IMR-90 (cell line): Measurements from ENCODE around the gene WDR62. TPM values are rescaled to one million over a fixed set of nuclear protein-coding genes. Genes with fewer than 3 reads are reported as not detected.

ENCODE experiments used
- ATAC-seq: fragments of 200-7000 bp; cut with Tn5 transposase; 2 replicates; pipeline ENCODE4 v1.9.1; 2020; ENCODE audit warnings: low read depth, mild to moderate bottlenecking, moderate library complexity
- BruUV-seq: library from RNA; stranded (reverse); fragments of 400-500 nt; replicated peaks from 2 replicates; lab custom pipeline; 2021; lab: Mats Ljungman, UMichigan
- CTCF ChIA-PET: fragments of 300-600 bp; formaldehyde crosslinking; extraction: SDS; loops from one replicate; lab custom pipeline; 2021; ENCODE audit warnings: antibody characterized with exemption; lab: Yijun Ruan, JAX
- POLR2A ChIA-PET: fragments of 300-600 bp; sonication (Branson Sonifier 250); formaldehyde crosslinking; loops from one replicate; lab custom pipeline; 2022; ENCODE audit warnings: antibody characterized with exemption; ENCODE audit not compliant: unreplicated experiment; lab: Charles Lee
- DNase-seq: peaks from one replicate; pipeline ENCODE4 v3.0.0; 2013
- H2AFZ ChIP-seq: replicated peaks from 2 replicates; pipeline ENCODE3; 2013; ENCODE audit warnings: low read length, mild to moderate bottlenecking; ENCODE audit not compliant: poor library complexity
- H2AK5ac ChIP-seq: 2 replicates; pipeline ENCODE4 v1.6.1; 2013; ENCODE audit warnings: low read depth, low read length, inconsistent platforms
- H2AK9ac ChIP-seq: replicated peaks from 2 replicates; pipeline ENCODE3; 2013; ENCODE audit warnings: mild to moderate bottlenecking, low read depth, low read length, moderate library complexity; ENCODE audit not compliant: poor library complexity
- H2BK120ac ChIP-seq: 2 replicates; pipeline ENCODE4 v1.6.1; 2013; ENCODE audit warnings: low read depth, low read length, inconsistent platforms
- H2BK15ac ChIP-seq: 3 replicates; pipeline ENCODE4 v1.6.1; 2013; ENCODE audit warnings: low read depth, low read length, inconsistent platforms
- H2BK20ac ChIP-seq: 2 replicates; pipeline ENCODE4 v1.6.1; 2013; ENCODE audit warnings: low read depth, mild to moderate bottlenecking, inconsistent platforms, low read length, moderate library complexity
- H2BK5ac ChIP-seq: 2 replicates; pipeline ENCODE4 v1.6.1; 2013; ENCODE audit warnings: mild to moderate bottlenecking, low read depth, low read length, inconsistent platforms; ENCODE audit not compliant: poor library complexity, severe bottlenecking
- H3K14ac ChIP-seq: replicated peaks from 2 replicates; pipeline ENCODE4 v1.6.1; 2013; ENCODE audit warnings: low read depth, low read length, inconsistent platforms
- H3K18ac ChIP-seq: 2 replicates; pipeline ENCODE4 v1.6.1; 2013; ENCODE audit warnings: low read depth, low read length, control low read depth
- H3K23ac ChIP-seq: 2 replicates; pipeline ENCODE4 v1.6.1; 2013; ENCODE audit warnings: low read depth, low read length, inconsistent platforms
- H3K27ac ChIP-seq: 2 replicates; pipeline ENCODE4 v1.5.1; 2013; ENCODE audit warnings: mild to moderate bottlenecking, control low read depth, low read length; ENCODE audit not compliant: insufficient read depth
- H3K27me3 ChIP-seq: 2 replicates; pipeline ENCODE4 v1.6.1; 2013; ENCODE audit warnings: low read length; ENCODE audit not compliant: control insufficient read depth, insufficient read depth
- H3K36me3 ChIP-seq: 2 replicates; pipeline ENCODE4 v1.6.1; 2013; ENCODE audit warnings: low read length, mixed read lengths; ENCODE audit not compliant: control insufficient read depth, insufficient read depth
- H3K4ac ChIP-seq: 2 replicates; pipeline ENCODE4 v1.6.1; 2013; ENCODE audit warnings: low read depth, low read length, inconsistent platforms
- H3K4me1 ChIP-seq: 2 replicates; pipeline ENCODE4 v1.6.1; 2013; ENCODE audit warnings: low read length, mixed read lengths; ENCODE audit not compliant: control insufficient read depth, insufficient read depth
- H3K4me2 ChIP-seq: 2 replicates; pipeline ENCODE4 v1.6.1; 2013; ENCODE audit warnings: low read depth, mild to moderate bottlenecking, control low read depth, low read length, moderate library complexity
- H3K4me3 ChIP-seq: 2 replicates; pipeline ENCODE4 v1.5.1; 2013; ENCODE audit warnings: low read depth, mild to moderate bottlenecking, control low read depth, low read length, moderate library complexity; ENCODE audit not compliant: insufficient read depth
- H3K56ac ChIP-seq: 2 replicates; pipeline ENCODE4 v1.6.1; 2013; ENCODE audit warnings: low read length, inconsistent platforms; ENCODE audit not compliant: insufficient read depth; ENCODE audit errors: extremely low read depth
- H3K79me1 ChIP-seq, 2 experiments: 2 replicates each; pipeline ENCODE4 v1.6.1; 2013; ENCODE audit warnings: low read length in 2 of 2, inconsistent platforms in 1 of 2, low read depth in 1 of 2
- H3K9ac ChIP-seq: 2 replicates; pipeline ENCODE4 v1.6.1; 2013; ENCODE audit warnings: low read depth, low read length, control low read depth
- H3K9me1 ChIP-seq: 2 replicates; pipeline ENCODE4 v1.6.1; 2013; ENCODE audit warnings: low read length, inconsistent platforms; ENCODE audit not compliant: insufficient read depth
- H3K9me3 ChIP-seq: 2 replicates; pipeline ENCODE4 v1.6.1; 2013; ENCODE audit warnings: low read length; ENCODE audit not compliant: control insufficient read depth, insufficient read depth
- H4K20me1 ChIP-seq: 2 replicates; pipeline ENCODE4 v1.6.1; 2013; ENCODE audit warnings: low read length, inconsistent platforms; ENCODE audit not compliant: insufficient read depth
- H4K5ac ChIP-seq: 2 replicates; pipeline ENCODE4 v1.6.1; 2013; ENCODE audit warnings: mild to moderate bottlenecking, low read depth, low read length, control low read depth
- H4K8ac ChIP-seq, 2 experiments: 2 replicates each; pipeline ENCODE4 v1.6.1; 2013; ENCODE audit warnings: low read depth in 2 of 2, low read length in 2 of 2, control low read depth in 1 of 2, inconsistent platforms in 1 of 2
- H4K91ac ChIP-seq: 2 replicates; pipeline ENCODE4 v1.6.1; 2013; ENCODE audit warnings: low read depth, low read length, inconsistent platforms; ENCODE audit not compliant: insufficient read depth
- BHLHE40 ChIP-seq: fragments of 150-350 bp; IDR thresholded peaks from 2 replicates; pipeline ENCODE4 v1.6.1; 2016; ENCODE audit warnings: mild to moderate bottlenecking, low read depth, low read length
- CHD1 ChIP-seq: IDR thresholded peaks from 2 replicates; pipeline ENCODE4 v1.6.1; 2012; ENCODE audit warnings: low read depth, low read length, improper control_type of control experiment
- MAFK ChIP-seq: IDR thresholded peaks from 2 replicates; pipeline ENCODE4 v1.6.1; 2012; ENCODE audit warnings: low read depth, low read length, improper control_type of control experiment
- MXI1 ChIP-seq: IDR thresholded peaks from 2 replicates; pipeline ENCODE4 v1.6.1; 2012; ENCODE audit warnings: low read depth, mild to moderate bottlenecking, low read length, moderate library complexity, borderline replicate concordance
- RCOR1 ChIP-seq: IDR thresholded peaks from 2 replicates; pipeline ENCODE4 v1.6.1; 2012; ENCODE audit warnings: mild to moderate bottlenecking, low read length, improper control_type of control experiment; ENCODE audit not compliant: insufficient replicate concordance
- RFX5 ChIP-seq: IDR thresholded peaks from 2 replicates; pipeline ENCODE4 v1.8.0; 2012; ENCODE audit warnings: low read depth, mild to moderate bottlenecking, low read length, moderate library complexity
- SMC3 ChIP-seq: fragments of 150-350 bp; IDR thresholded peaks from 2 replicates; pipeline ENCODE4 v1.6.1; 2016; ENCODE audit warnings: low read depth, mild to moderate bottlenecking, antibody characterized with exemption, low read length, moderate library complexity
- WGBS, 2 experiments: methylation state at CpG; one replicate each; pipeline versions ENCODE4 v1.1.5 to v1.1.7; 2013; ENCODE audit warnings: missing lambda C conversion rate in 2 of 2; ENCODE audit not compliant: insufficient read length in 1 of 2; ENCODE audit errors: extremely low coverage in 2 of 2; 5-methylcytosine and 5-hydroxymethylcytosine counted together
- dilution Hi-C: fragments of 300-500 bp; cut with HindIII; formaldehyde crosslinking; loops from one replicate; pipeline ENCODE4 v1.14.3; 2018; ENCODE audit warnings: low sequenced_read_pairs; ENCODE audit not compliant: unreplicated experiment
- in situ Hi-C: fragments of 300-500 bp; cut with MboI; formaldehyde crosslinking; loops from 3 replicates; pipeline ENCODE4 v1.14.3; 2019; ENCODE audit warnings: low sequenced_read_pairs, inconsistent platforms, mixed read lengths
- intact Hi-C: fragments of 100-400 bp; cut with micrococcal nuclease; formaldehyde crosslinking; loops from 2 replicates; pipeline ENCODE4 v1.10.0; 2022
- polyA plus RNA-seq, 3 experiments: library from polyadenylated mRNA; depleted of rRNA; stranded (reverse); fragments of >200 nt; gene quantifications; 2 replicates each; pipeline ENCODE4 v1.2.3, GENCODE V29; 2012; ENCODE audit warnings: low replicate concordance in 1 of 3
- total RNA-seq: library from RNA; depleted of rRNA; stranded (reverse); fragments of >200 nt; gene quantifications from 2 replicates; pipeline ENCODE4 v1.2.3, GENCODE V29; 2012
- TF ChIP-seq, protein P1 (sequence below): conservative IDR thresholded peaks from 2 replicates; pipeline ENCODE4 v1.5.1; 2012; ENCODE audit warnings: mild to moderate bottlenecking, low read depth, low read length, improper control_type of control experiment
- TF ChIP-seq, protein P2 (sequence below): fragments of 150-350 bp; IDR thresholded peaks from 2 replicates; pipeline ENCODE4 v1.6.1; 2016; ENCODE audit warnings: low read depth, mild to moderate bottlenecking, low read length, moderate library complexity, borderline replicate concordance

WDR62 gene
- total and polyA plus RNA-seq, 2 of the 4 experiments (the other 2 are of a cell fraction): 4.5 to 7.0 TPM

DNA sequence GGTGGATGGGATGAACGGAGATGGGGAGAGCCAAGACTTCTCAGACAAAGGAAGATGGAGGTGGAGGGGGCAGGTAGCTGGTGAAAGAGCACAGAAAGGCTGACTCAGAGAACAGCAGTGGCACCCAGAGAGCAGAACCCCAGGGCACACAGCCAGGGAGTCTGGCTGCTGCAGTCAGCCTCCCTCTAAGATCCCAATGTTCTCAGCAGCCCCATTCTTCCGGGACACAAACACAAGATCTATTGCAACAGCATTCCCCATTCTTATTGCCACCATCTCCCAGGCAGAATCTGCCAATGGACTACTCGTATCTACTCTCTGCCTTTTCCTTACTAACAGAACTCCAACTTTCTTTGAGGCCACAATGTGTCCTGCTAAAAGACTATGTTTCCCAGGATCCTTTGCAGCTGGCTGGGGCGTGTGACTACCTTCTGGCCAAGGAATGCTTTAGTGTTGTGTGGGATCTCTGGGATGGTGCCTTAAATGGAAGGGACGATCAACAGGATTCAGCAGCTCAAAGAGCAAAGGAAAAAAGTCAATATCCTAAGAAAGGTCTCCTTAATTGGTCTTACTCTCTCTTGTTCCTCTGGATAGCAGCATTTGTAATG is 8.2 kb upstream of the WDR62 start:
- TF ChIP-seq RCOR1 (no peak), MAFK (no peak), SMC3 (no peak), RFX5 (no peak), MXI1 (no peak), BHLHE40 (no peak), CHD1 (no peak)
- TF ChIP-seq, protein P1, sequence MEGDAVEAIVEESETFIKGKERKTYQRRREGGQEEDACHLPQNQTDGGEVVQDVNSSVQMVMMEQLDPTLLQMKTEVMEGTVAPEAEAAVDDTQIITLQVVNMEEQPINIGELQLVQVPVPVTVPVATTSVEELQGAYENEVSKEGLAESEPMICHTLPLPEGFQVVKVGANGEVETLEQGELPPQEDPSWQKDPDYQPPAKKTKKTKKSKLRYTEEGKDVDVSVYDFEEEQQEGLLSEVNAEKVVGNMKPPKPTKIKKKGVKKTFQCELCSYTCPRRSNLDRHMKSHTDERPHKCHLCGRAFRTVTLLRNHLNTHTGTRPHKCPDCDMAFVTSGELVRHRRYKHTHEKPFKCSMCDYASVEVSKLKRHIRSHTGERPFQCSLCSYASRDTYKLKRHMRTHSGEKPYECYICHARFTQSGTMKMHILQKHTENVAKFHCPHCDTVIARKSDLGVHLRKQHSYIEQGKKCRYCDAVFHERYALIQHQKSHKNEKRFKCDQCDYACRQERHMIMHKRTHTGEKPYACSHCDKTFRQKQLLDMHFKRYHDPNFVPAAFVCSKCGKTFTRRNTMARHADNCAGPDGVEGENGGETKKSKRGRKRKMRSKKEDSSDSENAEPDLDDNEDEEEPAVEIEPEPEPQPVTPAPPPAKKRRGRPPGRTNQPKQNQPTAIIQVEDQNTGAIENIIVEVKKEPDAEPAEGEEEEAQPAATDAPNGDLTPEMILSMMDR: no peak
- TF ChIP-seq, protein P2, sequence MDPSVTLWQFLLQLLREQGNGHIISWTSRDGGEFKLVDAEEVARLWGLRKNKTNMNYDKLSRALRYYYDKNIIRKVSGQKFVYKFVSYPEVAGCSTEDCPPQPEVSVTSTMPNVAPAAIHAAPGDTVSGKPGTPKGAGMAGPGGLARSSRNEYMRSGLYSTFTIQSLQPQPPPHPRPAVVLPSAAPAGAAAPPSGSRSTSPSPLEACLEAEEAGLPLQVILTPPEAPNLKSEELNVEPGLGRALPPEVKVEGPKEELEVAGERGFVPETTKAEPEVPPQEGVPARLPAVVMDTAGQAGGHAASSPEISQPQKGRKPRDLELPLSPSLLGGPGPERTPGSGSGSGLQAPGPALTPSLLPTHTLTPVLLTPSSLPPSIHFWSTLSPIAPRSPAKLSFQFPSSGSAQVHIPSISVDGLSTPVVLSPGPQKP: no peak
- Histone ChIP-seq H2BK15ac (no peak overlapping the region), H4K20me1 (no peaks in the 10 kb centered on the region), H3K4ac (no peak overlapping the region), H4K5ac (no peak overlapping the region), H3K9ac (no peak overlapping the region), H3K79me1 (peaks cover 13 to 18% of the 10 kb centered on the region in 2 experiments), H3K9me3 (no peaks in the 10 kb centered on the region), H3K27ac (no peak overlapping the region), H2AK9ac (no peak overlapping the region), H3K56ac (no peak overlapping the region), H3K23ac (no peak overlapping the region), H3K4me3 (no peak overlapping the region), H3K18ac (no peak overlapping the region), H2BK20ac (no peak overlapping the region), H4K8ac (no peak overlapping the region), H2BK5ac (no peak overlapping the region), H2AK5ac (peak overlapping the region; percentile 62; the same call in 1 of the 2 replicates), H2AFZ (no peak overlapping the region), H3K4me1 (peaks cover 9% of the 10 kb centered on the region), H4K91ac (no peak overlapping the region), H3K27me3 (no peaks in the 10 kb centered on the region), H3K14ac (no peak overlapping the region), H3K36me3 (no peaks in the 10 kb centered on the region), H3K4me2 (no peak overlapping the region), H3K9me1 (peaks cover 4% of the 10 kb centered on the region; the same call in 1 of the 2 replicates), H2BK120ac (no peak overlapping the region)
- dilution Hi-C loops (no loop called here), in situ Hi-C loops (no loop called here), intact Hi-C loops (no loop called here)
- BruUV-seq: no TSS peak
- ChIA-PET POLR2A (no interaction called here), CTCF (no interaction called here)
- WGBS, 2 experiments: 100% methylated on average over 1 of the region's 5 CpGs; no CpG with 5 or more reads in 1 of the 2 experiments
- DNase-seq: no peak
- ATAC-seq: no peak
